Caco-2 (cell line): ENCODE measurements around the gene LPIN1. TPM values are rescaled to one million over a fixed set of nuclear protein-coding genes. Genes with fewer than 3 reads are reported as not detected.

Experiments
- BruUV-seq: library from RNA; stranded (reverse); fragments of 400-500 nt; replicated peaks from 2 replicates; lab custom pipeline; 2021; lab: Mats Ljungman, UMichigan
- CTCF ChIA-PET: fragments of 300-600 bp; sonication (Branson Sonifier 250); formaldehyde crosslinking; loops from one replicate; lab custom pipeline; 2022; ENCODE audit warnings: antibody characterized with exemption; lab: Charles Lee
- POLR2A ChIA-PET: fragments of 300-600 bp; sonication (Branson Sonifier 250); formaldehyde crosslinking; loops from one replicate; lab custom pipeline; 2022; ENCODE audit warnings: antibody characterized with exemption; lab: Charles Lee
- DNase-seq, 2 experiments: peaks; one replicate each; pipeline versions ENCODE4 v3.0.0 to v3.0.0-alpha.2; 2020 to 2022
- H3K27me3 ChIP-seq: replicated peaks from 2 replicates; pipeline ENCODE4 v1.6.0; 2011; ENCODE audit warnings: low read length; ENCODE audit not compliant: control insufficient read depth, insufficient read depth
- H3K36me3 ChIP-seq: 2 replicates; pipeline ENCODE4 v1.5.1; 2011; ENCODE audit warnings: low read length; ENCODE audit not compliant: control insufficient read depth, insufficient read depth
- H3K4me1 ChIP-seq: fragments of 250-450 bp; sonication (Bioruptor Pico); 2 replicates; pipeline ENCODE4 v1.5.1; 2020; ENCODE audit warnings: mild to moderate bottlenecking
- H3K4me3 ChIP-seq: 2 replicates; pipeline ENCODE4 v1.5.1; 2011; ENCODE audit warnings: low read depth, mild to moderate bottlenecking, control low read depth, low read length
- H3K9me3 ChIP-seq: fragments of 250-450 bp; sonication (Bioruptor Pico); 2 replicates; pipeline ENCODE4 v1.5.1; 2020; ENCODE audit warnings: mild to moderate bottlenecking, moderate library complexity
- H3K27ac Mint-ChIP-seq: one replicate; pipeline ENCODE4 v1.8.0; 2022; ENCODE audit warnings: mixed read lengths; ENCODE audit not compliant: unreplicated experiment
- H3K27me3 Mint-ChIP-seq: one replicate; pipeline ENCODE4 v1.8.0; 2022; ENCODE audit warnings: mixed read lengths; ENCODE audit not compliant: insufficient read depth, unreplicated experiment
- H3K36me3 Mint-ChIP-seq: one replicate; pipeline ENCODE4 v1.8.0; 2022; ENCODE audit warnings: mild to moderate bottlenecking, mixed read lengths; ENCODE audit not compliant: insufficient read depth, unreplicated experiment
- H3K4me1 Mint-ChIP-seq: one replicate; pipeline ENCODE4 v1.8.0; 2022; ENCODE audit warnings: low read depth, mixed read lengths; ENCODE audit not compliant: unreplicated experiment
- H3K4me3 Mint-ChIP-seq: one replicate; pipeline ENCODE4 v1.8.0; 2022; ENCODE audit warnings: mild to moderate bottlenecking, moderate library complexity, mixed read lengths; ENCODE audit not compliant: unreplicated experiment
- H3K9me3 Mint-ChIP-seq: one replicate; pipeline ENCODE4 v1.8.0; 2022; ENCODE audit warnings: mixed read lengths; ENCODE audit not compliant: unreplicated experiment
- CTCF ChIP-seq, 2 experiments: fragments of 200-600 bp in 1 of 2; IDR thresholded peaks; 1 replicate in 1 of 2; 2 replicates in 1 of 2; pipeline versions ENCODE4 v1.5.1 to v1.8.0; 2011 to 2022; ENCODE audit warnings: antibody characterized with exemption in 1 of 2, control low read depth in 1 of 2, inconsistent platforms in 1 of 2, low read depth in 1 of 2, low read length in 1 of 2, mild to moderate bottlenecking in 1 of 2, moderate library complexity in 1 of 2; ENCODE audit not compliant: insufficient read depth in 1 of 2, severe bottlenecking in 1 of 2, unreplicated experiment in 1 of 2
- intact Hi-C: fragments of 100-400 bp; cut with micrococcal nuclease; formaldehyde crosslinking; loops from one replicate; pipeline ENCODE4 v1.10.0; 2022; ENCODE audit not compliant: unreplicated experiment
- total RNA-seq: library from RNA; stranded (reverse); gene quantifications from 2 replicates; pipeline ENCODE4 v1.2.3, GENCODE V29; 2022

LPIN1 gene
- total RNA-seq, 1 experiment from 2014 or later: 12.5 TPM

DNA sequence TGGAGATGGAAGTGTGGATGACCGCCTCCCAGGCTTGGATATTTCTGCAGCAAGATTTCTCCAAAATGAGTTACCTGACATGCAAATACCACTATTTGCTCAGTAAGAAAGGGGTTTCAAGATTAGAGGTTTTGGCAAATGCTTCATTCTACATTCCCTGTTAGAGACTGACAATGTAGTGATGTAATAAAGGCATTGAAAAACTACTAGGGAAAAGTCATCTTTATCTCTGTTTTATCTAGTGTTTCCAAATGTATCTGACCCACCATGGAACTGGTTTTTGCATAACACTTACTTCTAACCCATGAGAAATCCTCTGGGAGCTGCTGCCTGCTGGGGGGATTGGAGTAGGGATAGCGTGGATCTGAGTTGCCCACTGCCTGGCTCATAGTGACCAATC is 43.5 kb upstream of the LPIN1 start:
- no peak for DNase-seq
- Mint-ChIP-seq H3K9me3 (no peaks in the 10 kb centered on the region), H3K36me3 (no peaks in the 10 kb centered on the region), H3K27ac (no peak overlapping the region), H3K4me3 (no peak overlapping the region), H3K27me3 (peaks cover 8% of the 10 kb centered on the region), H3K4me1 (no peaks in the 10 kb centered on the region)
- Histone ChIP-seq H3K9me3 (no peaks in the 10 kb centered on the region), H3K36me3 (no peaks in the 10 kb centered on the region), H3K27me3 (no peaks in the 10 kb centered on the region), H3K4me1 (no peaks in the 10 kb centered on the region), H3K4me3 (no peak overlapping the region)
- ChIA-PET POLR2A (no interaction called here), CTCF (interaction anchor here (1.0 kb wide), 1 partner anchor 10 kb away, joined by 7 read pairs; no protein-coding TSS in a partner anchor)
- intact Hi-C loops: no loop called here
- no TSS peak for BruUV-seq
- TF ChIP-seq CTCF (IDR thresholded peaks at IDR 0.05; ENCODE audit: insufficient read depth in 1 of 2, low read depth in 1 of 2, low read length in 1 of 2, severe bottlenecking in 1 of 2, unreplicated experiment in 1 of 2): no peak

- H3K36me3 Mint-ChIP-seq: no peaks in the 10 kb centered on the region
- CTCF ChIA-PET: no interaction called here
- BruUV-seq: no TSS peak
Measured at GRCh38 chr2:11703700-11704099, 42.7 kb upstream of the LPIN1 start.

GRCh38 chr2:11705063-11705462 is 41.4 kb upstream of the LPIN1 start:
- DNase-seq: no peak
- H3K4me3 Mint-ChIP-seq: no peak overlapping the region
- ChIA-PET CTCF (no interaction called here), POLR2A (no interaction called here)
- no peak for TF ChIP-seq CTCF (IDR thresholded peaks at IDR 0.05; ENCODE audit: insufficient read depth in 1 of 2, low read depth in 1 of 2, low read length in 1 of 2, severe bottlenecking in 1 of 2, unreplicated experiment in 1 of 2)
- H3K9me3 ChIP-seq: no peaks in the 10 kb centered on the region
- H3K27ac Mint-ChIP-seq: no peak overlapping the region
- no peaks in the 10 kb centered on the region for H3K4me1 ChIP-seq
- H3K36me3 Mint-ChIP-seq: no peaks in the 10 kb centered on the region
- no TSS peak for BruUV-seq
- no peak overlapping the region for H3K4me3 ChIP-seq
- intact Hi-C loops: no loop called here
- no peaks in the 10 kb centered on the region for H3K36me3 ChIP-seq
- peaks cover 8% of the 10 kb centered on the region for H3K27me3 Mint-ChIP-seq
- H3K27me3 ChIP-seq: no peaks in the 10 kb centered on the region
- no peaks in the 10 kb centered on the region for H3K9me3 Mint-ChIP-seq
- H3K4me1 Mint-ChIP-seq: no peaks in the 10 kb centered on the region

More at GRCh38 chr2:11703700-11704099, 42.7 kb upstream of the LPIN1 start:
- Mint-ChIP-seq H3K27ac (no peak overlapping the region), H3K9me3 (no peaks in the 10 kb centered on the region), H3K27me3 (peaks cover 8% of the 10 kb centered on the region), H3K4me3 (no peak overlapping the region), H3K4me1 (no peaks in the 10 kb centered on the region)
- H3K4me1 ChIP-seq: no peaks in the 10 kb centered on the region
- TF ChIP-seq CTCF (IDR thresholded peaks at IDR 0.05; ENCODE audit: insufficient read depth in 1 of 2, low read depth in 1 of 2, low read length in 1 of 2, severe bottlenecking in 1 of 2, unreplicated experiment in 1 of 2): no peak
- H3K36me3 ChIP-seq: no peaks in the 10 kb centered on the region
- DNase-seq: no peak
- intact Hi-C loops: no loop called here
- POLR2A ChIA-PET: no interaction called here
- H3K4me3 ChIP-seq: no peak overlapping the region
- no peaks in the 10 kb centered on the region for H3K9me3 ChIP-seq
- H3K27me3 ChIP-seq: no peaks in the 10 kb centered on the region
